Measurements from ENCODE around the gene SMAP2.

The SMAP2 gene

GRCh38 chr1:40425198-40425597, 51.7 kb downstream of the SMAP2 start:
- Histone ChIP-seq H3K36me3 (peaks cover 0 to 22% (median 16%) of the 10 kb centered on the region in 3 donors), H3K27ac (no peak overlapping the region), H3K4me1 (peaks cover 0 to 10% (median 0%) of the 10 kb centered on the region in 4 donors), H3K4me3 (no peak overlapping the region), H3K27me3 (no peaks in the 10 kb centered on the region), H3K9me3 (no peaks in the 10 kb centered on the region)
- no peak for DNase-seq
- TF ChIP-seq CTCF (IDR thresholded peaks at IDR 0.05): no peak
- intact Hi-C loops (cut with DNase I; ENCODE audit: low total_unique reads): no loop called here

GRCh38 chr1:40431385-40431784, 57.9 kb downstream of the SMAP2 start:
- no peaks in the 10 kb centered on the region for H3K27me3 ChIP-seq
- no peaks in the 10 kb centered on the region for H3K9me3 ChIP-seq

GRCh38 chr1:40432644-40433390, 59.3 kb downstream of the SMAP2 start:
- intact Hi-C loops (cut with DNase I; ENCODE audit: low total_unique reads): no loop called here
- no peak overlapping the region for H3K27ac ChIP-seq

More at GRCh38 chr1:40431385-40431784, 57.9 kb downstream of the SMAP2 start:
- Histone ChIP-seq H3K36me3 (no peaks in the 10 kb centered on the region), H3K4me1 (no peaks in the 10 kb centered on the region), H3K4me3 (no peak overlapping the region), H3K27ac (no peak overlapping the region)
- intact Hi-C loops (cut with DNase I; ENCODE audit: low total_unique reads): no loop called here
- no peak for TF ChIP-seq CTCF (IDR thresholded peaks at IDR 0.05)
- no peak for DNase-seq

GRCh38 chr1:40435471-40435870, 61.9 kb downstream of the SMAP2 start:
- intact Hi-C loops (cut with DNase I; ENCODE audit: low total_unique reads): no loop called here
- Histone ChIP-seq H3K27ac (no peak overlapping the region), H3K4me3 (no peak overlapping the region), H3K9me3 (no peaks in the 10 kb centered on the region), H3K36me3 (no peaks in the 10 kb centered on the region), H3K4me1 (no peaks in the 10 kb centered on the region), H3K27me3 (no peaks in the 10 kb centered on the region)
- no peak for DNase-seq
- TF ChIP-seq CTCF (IDR thresholded peaks at IDR 0.05): no peak

More at GRCh38 chr1:40432644-40433390, 59.3 kb downstream of the SMAP2 start:
- DNase-seq: no peak
- H3K27me3 ChIP-seq: no peaks in the 10 kb centered on the region
- H3K36me3 ChIP-seq: no peaks in the 10 kb centered on the region
- no peak for TF ChIP-seq CTCF (IDR thresholded peaks at IDR 0.05)
- no peaks in the 10 kb centered on the region for H3K9me3 ChIP-seq
- H3K4me1 ChIP-seq: no peaks in the 10 kb centered on the region
- no peak overlapping the region for H3K4me3 ChIP-seq

GRCh38 chr1:40435876-40436275, 62.3 kb downstream of the SMAP2 start:
- no peak for TF ChIP-seq CTCF (IDR thresholded peaks at IDR 0.05)
- intact Hi-C loops (cut with DNase I; ENCODE audit: low total_unique reads): no loop called here
- no peaks in the 10 kb centered on the region for H3K4me1 ChIP-seq
- no peaks in the 10 kb centered on the region for H3K27me3 ChIP-seq
- H3K9me3 ChIP-seq: no peaks in the 10 kb centered on the region
- no peak for DNase-seq
- no peaks in the 10 kb centered on the region for H3K36me3 ChIP-seq
- H3K4me3 ChIP-seq: no peak overlapping the region
- H3K27ac ChIP-seq: no peak overlapping the region
